Measurements from ENCODE around the gene SIGLEC12. TPM values are rescaled to one million over a fixed set of nuclear protein-coding genes. Genes with fewer than 3 reads are reported as not detected.

The SIGLEC12 gene
- total RNA-seq, 4 donors from 2014 or later: not detected

DNA sequence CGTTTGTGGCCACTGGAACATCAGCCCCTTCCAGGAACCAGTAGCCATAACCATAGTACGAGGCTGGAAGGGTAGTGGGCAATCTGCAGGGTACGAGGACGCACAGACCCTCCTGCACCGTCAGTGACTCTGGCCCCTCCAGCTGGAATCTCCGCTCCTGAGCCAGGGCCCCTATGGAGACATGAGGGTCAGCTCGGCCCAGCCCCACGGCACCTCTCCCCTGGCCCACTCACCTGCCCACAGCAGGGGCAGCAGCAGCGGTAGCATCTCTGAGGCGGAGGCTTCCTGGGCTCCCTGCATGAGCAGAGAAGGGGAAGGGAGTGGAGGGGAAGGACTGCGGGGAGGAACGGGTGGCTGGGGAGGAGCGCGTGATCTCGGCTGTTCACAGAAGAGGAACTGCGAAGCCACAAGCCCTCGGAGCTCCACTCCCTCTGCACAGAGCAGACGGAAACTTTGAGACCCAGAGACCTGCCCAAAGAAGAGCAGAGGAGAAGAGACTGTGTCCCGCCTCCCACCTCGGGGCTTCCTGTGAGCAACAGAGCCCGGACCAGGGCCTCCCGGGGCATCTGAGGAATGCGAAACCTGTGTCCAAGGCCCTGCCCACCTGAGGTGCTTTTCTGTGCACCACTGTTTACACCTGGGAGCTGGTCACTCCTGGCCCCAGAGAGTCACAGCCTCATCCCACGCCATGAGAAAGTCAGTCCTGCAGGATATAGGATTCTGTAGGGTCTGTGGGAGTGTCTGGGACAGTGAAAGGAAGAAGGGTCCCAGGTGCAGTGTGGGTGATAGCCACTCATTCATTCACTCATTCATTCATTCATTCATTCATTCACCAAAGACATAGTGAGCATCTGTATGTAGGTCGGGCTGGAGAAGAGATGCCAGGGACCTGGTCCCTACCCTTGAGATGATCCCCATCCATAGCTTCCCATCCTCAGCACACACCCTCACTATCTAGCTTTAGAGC is 30.0 kb upstream of the SIGLEC12 start, which contains the start of gene SIGLEC6:
Gene SIGLEC6, minus strand, starts transcription at position 322 of the 967 bp plus-strand sequence. Its CDS starts 22 bp downstream, at position 300.
- TF ChIP-seq, protein P1, sequence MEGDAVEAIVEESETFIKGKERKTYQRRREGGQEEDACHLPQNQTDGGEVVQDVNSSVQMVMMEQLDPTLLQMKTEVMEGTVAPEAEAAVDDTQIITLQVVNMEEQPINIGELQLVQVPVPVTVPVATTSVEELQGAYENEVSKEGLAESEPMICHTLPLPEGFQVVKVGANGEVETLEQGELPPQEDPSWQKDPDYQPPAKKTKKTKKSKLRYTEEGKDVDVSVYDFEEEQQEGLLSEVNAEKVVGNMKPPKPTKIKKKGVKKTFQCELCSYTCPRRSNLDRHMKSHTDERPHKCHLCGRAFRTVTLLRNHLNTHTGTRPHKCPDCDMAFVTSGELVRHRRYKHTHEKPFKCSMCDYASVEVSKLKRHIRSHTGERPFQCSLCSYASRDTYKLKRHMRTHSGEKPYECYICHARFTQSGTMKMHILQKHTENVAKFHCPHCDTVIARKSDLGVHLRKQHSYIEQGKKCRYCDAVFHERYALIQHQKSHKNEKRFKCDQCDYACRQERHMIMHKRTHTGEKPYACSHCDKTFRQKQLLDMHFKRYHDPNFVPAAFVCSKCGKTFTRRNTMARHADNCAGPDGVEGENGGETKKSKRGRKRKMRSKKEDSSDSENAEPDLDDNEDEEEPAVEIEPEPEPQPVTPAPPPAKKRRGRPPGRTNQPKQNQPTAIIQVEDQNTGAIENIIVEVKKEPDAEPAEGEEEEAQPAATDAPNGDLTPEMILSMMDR (IDR thresholded peaks at IDR 0.05; ENCODE audit: low read depth): no peak

DNA sequence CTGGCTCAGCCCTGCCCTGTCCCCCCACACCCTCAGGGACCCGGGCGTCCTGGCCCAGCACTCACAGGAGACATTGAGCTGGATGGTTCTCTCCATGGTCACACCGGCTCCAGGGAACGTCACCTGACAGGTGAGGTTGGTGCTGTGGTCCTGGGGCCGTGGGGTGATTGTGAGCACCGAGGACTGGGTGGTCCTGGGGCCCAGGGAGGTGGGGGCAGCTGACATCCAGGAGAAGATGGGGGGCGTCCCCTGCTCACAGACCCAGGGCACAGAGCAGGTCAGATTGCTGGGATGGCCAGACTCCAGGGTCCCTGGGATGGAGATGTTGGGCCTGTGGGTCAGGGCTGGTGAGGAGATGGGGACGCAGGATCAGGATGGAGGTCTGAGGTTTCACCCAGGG is 29.0 kb upstream of the SIGLEC12 start:
- TF ChIP-seq, protein P1 (IDR thresholded peaks at IDR 0.05; ENCODE audit: low read depth): no peak

DNA sequence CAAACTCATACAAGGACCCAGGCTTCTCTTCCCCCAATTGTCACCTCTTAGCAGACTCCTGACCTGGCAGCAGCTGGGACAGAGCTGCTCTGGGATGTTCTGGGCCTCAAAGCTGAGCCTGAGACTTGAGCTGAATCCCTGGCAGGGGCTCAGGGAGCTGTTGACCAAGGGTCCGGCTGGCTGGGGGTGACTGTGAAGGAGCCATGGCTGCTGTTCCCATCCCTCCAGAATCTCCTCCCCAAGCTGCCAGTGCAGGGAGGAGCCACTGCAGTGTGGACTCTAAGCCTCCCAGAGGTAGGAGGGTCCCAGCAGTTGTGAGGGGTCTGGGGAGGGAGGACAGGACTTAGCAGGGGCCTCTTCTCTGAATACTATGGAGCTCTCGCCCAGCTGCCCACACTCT is 27.7 kb upstream of the SIGLEC12 start:
- TF ChIP-seq, protein P1 (IDR thresholded peaks at IDR 0.05; ENCODE audit: low read depth): no peak

DNA sequence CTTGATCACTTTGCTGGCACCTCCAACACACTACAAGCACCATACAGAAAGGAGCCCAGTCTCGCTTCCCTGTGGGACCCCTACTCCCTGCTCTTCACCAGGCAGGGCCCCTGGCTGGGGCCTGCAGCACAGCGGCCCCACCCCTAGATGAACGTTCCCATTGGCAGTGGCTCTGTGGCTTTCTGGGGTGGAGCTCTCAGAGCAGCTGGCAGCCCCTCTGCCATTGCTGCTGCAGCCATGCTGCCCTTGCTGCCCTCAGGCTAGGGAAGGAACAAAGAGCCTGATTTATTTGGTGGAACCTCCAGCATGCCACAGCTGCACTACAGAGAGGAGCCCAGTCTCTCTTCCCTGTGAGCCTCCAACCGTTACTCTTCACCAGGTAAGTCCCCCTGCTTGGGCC is 24.1 kb upstream of the SIGLEC12 start:
- TF ChIP-seq, protein P1 (IDR thresholded peaks at IDR 0.05; ENCODE audit: low read depth): no peak

DNA sequence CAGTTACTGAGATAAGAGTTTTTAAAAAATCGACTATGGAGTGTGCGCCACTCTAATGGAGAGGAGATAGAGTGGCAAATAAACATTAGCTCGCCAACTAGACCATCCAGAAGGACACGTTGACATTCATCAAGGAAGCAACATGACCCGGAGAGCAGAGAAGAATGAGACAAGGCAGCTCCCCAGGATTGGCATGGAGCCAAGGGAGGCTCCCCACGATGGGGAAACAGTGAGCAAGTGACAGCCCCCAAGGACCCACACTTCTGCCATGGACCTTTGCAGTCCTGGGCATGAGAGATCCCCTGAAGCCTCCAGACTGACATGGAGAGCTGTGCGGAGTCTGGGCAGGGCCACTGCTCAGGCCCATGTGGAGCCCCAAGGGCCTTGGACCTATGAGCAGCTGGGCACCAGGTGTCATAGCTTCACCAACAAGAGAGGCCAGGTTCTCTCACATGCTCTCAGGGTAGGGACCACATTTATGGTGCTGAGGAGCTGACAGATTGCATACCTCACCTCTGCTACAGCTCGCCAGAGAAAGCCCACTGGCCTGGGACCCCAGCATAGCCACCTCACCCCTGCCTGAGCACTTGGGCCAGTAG is 23.2 kb upstream of the SIGLEC12 start:
- TF ChIP-seq, protein P1 (IDR thresholded peaks at IDR 0.05; ENCODE audit: low read depth): no peak

DNA sequence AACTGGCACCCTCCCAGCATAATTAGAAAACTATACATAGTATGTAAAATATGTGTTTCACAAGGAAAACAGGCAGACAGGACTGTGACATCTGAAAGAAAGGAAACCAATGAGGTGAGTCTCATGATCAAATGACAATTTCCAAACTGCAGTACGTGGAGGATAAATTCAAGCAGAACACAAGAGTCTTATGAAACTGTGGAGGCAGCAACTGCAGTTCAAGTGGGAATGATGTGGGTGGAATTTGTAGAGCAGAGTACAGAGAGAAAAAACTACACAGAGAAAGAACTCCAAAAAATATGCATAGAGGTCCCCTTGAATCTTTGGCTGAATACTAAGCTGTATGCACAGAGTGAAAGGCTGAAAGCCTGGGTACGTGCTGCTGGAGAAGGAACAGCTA is 20.2 kb upstream of the SIGLEC12 start:
- TF ChIP-seq, protein P1 (IDR thresholded peaks at IDR 0.05; ENCODE audit: low read depth): no peak

DNA sequence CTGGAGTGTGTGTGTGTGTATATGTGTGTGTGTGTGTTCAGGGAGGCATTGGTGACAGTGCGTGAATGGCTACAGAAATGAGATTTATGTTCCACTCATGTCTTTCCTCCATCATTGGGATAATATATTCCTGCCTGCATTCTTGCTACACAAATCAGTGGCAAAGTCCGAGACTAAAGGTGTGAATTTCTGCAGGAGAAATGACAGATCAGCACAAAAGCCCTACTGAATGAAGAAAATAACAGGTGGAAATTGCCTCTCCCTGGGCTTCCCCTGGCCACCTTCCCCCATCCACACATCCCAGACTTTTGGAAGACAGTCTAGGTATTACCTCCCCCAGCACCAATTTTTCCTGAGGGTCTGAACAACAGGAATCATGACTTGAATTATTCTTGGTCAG is 19.8 kb upstream of the SIGLEC12 start:
- TF ChIP-seq, protein P1 (IDR thresholded peaks at IDR 0.05; ENCODE audit: low read depth): no peak
